Bronchial epithelial cell (primary cell): ENCODE results near the gene PSMD13. TPM values are rescaled to one million over a fixed set of nuclear protein-coding genes. Genes with fewer than 3 reads are reported as not detected.

Source experiments
- DNase-seq: peaks from one replicate; pipeline ENCODE4 v3.0.0-alpha.2; 2010; ENCODE audit warnings: low read depth
- FAIRE-seq: peaks from 2 replicates; lab custom pipeline; 2011; peaks lifted over from hg19 to GRCh38; lab: Jason Lieb, UNC
- H3K27me3 ChIP-seq: 2 replicates; pipeline ENCODE4 v1.5.1; 2011; ENCODE audit warnings: low read length; ENCODE audit not compliant: control insufficient read depth, insufficient read depth
- H3K36me3 ChIP-seq: 2 replicates; pipeline ENCODE4 v1.5.1; 2011; ENCODE audit warnings: low read length; ENCODE audit not compliant: control insufficient read depth, insufficient read depth
- H3K4me3 ChIP-seq: 2 replicates; pipeline ENCODE4 v1.5.1; 2011; ENCODE audit warnings: mild to moderate bottlenecking, low read depth, low read length, control low read depth
- CTCF ChIP-seq: IDR thresholded peaks from 2 replicates; pipeline ENCODE4 v1.5.1; 2011; ENCODE audit warnings: mild to moderate bottlenecking, moderate library complexity, low read length, control low read depth, inconsistent platforms; ENCODE audit not compliant: insufficient read depth, severe bottlenecking
- total RNA-seq: library from RNA; depleted of rRNA; stranded (reverse); fragments of >200 nt; gene quantifications from 2 replicates; pipeline ENCODE4 v1.2.1, GENCODE V29; 2014

The PSMD13 gene
- total RNA-seq, 1 donor from 2014 or later: 146 TPM

GRCh38 chr11:296171-297050 lies 59.6 kb downstream of the PSMD13 start:
- no peak for DNase-seq
- H3K4me3 ChIP-seq: no peak overlapping the region
- FAIRE-seq: no peak
- TF ChIP-seq CTCF: no peak
- peaks cover 12% of the 10 kb centered on the region for H3K27me3 ChIP-seq
- H3K36me3 ChIP-seq: no peaks in the 10 kb centered on the region

- DNase-seq: no peak
- Histone ChIP-seq H3K36me3 (no peaks in the 10 kb centered on the region), H3K27me3 (peaks cover 12% of the 10 kb centered on the region), H3K4me3 (no peak overlapping the region)
- FAIRE-seq: no peak
- no peak for TF ChIP-seq CTCF
These were observed 60.3 kb downstream of the PSMD13 start for GRCh38 chr11:297051-297585.

- Histone ChIP-seq H3K27me3 (peaks cover 12% of the 10 kb centered on the region), H3K36me3 (no peaks in the 10 kb centered on the region), H3K4me3 (no peak overlapping the region)
- TF ChIP-seq CTCF: no peak
- no peak for FAIRE-seq
- no peak for DNase-seq
These were observed 61.0 kb downstream of the PSMD13 start for GRCh38 chr11:297586-298405.

- Histone ChIP-seq H3K36me3 (no peaks in the 10 kb centered on the region), H3K4me3 (no peak overlapping the region), H3K27me3 (peaks cover 12% of the 10 kb centered on the region)
- DNase-seq (no peak), FAIRE-seq (no peak)
- TF ChIP-seq CTCF: no peak
These were observed 61.8 kb downstream of the PSMD13 start for GRCh38 chr11:298406-299065.

- FAIRE-seq (no peak), DNase-seq (no peak)
- Histone ChIP-seq H3K36me3 (no peaks in the 10 kb centered on the region), H3K27me3 (peaks cover 12% of the 10 kb centered on the region), H3K4me3 (no peak within 1 kb of the TSS)
- no peak for TF ChIP-seq CTCF
These were observed 62.5 kb downstream of the PSMD13 start, which contains the start of gene IFITM5 for GRCh38 chr11:299081-299891. Gene IFITM5 (minus strand): TSS chr11:299526. CDS start chr11:299490, 36 bp downstream.
